Measurements from ENCODE around the gene ANKRD33B.
"Not testable (repeated sequence)": the region's sequence is repeated elsewhere in the genome, so short reads cannot be mapped to it uniquely, and the experiment has no call there.

The ANKRD33B gene

GRCh38 chr5:10536511-10536910 lies 27.4 kb upstream of the ANKRD33B start:
- DNase-seq = peak in 1 of 10 donors; percentile 12
- intact Hi-C loops (cut with DNase I) = no loop called here

DNA sequence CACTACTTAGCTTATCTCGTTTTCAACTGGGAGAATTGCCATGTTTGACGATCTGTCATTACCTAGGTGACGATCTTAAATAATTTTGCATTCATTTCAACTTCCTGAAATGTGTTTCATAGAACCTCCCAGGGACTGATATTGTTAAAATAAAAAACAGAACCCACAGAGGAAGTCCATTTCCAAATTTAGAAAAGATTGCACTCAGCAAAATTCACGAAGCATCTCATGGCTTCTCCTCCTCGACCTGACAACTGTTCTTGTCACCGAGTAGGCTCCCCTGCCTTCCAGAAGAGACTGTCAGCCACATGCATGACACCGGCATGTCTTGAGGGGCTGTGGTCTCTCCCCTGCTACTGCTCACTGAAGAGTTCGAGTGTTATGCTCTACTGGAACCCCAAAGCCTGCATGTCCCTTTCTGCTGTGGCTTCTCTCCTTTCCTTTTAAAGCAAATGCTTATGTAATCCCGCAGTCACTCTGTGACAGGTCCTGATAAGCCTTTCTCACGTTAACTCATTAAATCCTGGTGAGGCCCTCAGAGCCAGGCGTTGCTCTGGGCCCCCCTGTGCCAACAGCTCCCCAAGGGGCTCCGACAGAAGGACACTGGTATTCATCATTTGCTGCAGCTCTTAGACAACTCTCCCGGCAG lies 26.8 kb upstream of the ANKRD33B start:
- DNase-seq = peak in 1 of 10 donors; percentile 77
- intact Hi-C loops (cut with DNase I) = no loop called here

DNA sequence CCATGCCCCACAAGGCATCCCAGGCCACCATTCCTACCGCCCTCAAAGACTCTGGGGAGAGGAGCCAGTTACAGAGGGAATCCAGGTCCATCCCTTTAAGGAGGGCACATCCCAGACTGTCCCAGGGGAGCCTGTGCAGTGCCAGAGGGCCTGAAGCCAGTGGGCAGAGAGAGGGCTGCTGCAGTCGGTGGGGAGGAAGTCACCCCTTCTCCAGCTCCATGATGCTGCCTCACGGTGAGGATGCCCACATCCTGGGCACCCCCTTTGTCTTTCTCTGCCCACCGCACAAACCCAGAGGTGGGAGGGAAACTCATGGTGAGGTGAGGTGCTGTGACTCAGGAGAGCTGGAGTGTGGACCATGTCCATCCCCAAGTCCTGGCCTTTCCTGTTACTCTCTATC lies 26.2 kb upstream of the ANKRD33B start:
- intact Hi-C loops (cut with DNase I) = no loop called here
- DNase-seq = peak in 1 of 10 donors; percentile 75

GRCh38 chr5:10538103-10538788 lies 25.6 kb upstream of the ANKRD33B start:
- intact Hi-C loops (cut with DNase I) = no loop called here
- DNase-seq = peak in 7 of 10 donors; percentile 18 to 90 (median 61)

DNA sequence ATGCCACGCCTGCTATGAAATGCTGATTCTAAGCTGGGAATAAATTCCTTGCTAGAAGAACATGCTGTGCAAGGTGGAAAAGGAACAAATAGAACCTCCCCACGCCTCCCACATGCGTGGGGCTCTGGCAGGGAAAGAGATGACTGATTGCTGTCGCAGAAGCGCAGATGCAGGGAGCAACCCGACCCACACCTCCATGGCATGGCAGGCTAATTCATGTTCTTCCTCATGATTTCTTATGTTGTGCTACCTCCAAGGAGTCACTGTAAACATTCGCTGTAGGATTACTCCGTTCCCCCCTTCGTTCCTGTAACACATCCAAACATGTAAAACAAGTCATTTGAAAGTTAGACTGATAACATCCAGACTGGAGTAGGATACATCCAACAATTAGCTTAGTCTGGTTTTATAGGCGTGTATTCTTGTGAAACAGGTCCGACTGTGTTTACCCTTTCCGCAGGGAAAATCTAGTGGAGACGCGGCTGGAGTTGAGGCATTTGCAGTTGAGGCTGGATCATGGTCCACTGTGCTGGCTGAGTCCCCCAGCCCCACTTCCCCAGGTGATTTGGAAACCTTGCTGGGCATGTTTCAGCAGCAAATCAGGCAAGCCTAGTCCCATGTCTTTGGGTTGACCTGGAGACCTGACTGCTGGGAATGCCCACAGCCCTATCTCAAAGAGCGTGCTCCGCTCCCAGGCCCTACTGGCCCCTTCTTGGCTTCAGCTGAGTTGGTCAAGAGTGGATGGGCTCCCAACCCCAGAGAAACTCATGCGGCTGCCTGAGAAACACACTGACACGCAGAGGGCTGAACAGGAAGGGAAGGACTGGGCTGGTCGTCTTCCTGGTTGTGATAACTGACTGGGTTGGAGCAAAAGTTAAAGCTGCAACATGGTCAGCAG lies 24.8 kb upstream of the ANKRD33B start:
- DNase-seq = peak in 7 of 10 donors; percentile 45 to 94 (median 56)
- intact Hi-C loops (cut with DNase I) = no loop called here

DNA sequence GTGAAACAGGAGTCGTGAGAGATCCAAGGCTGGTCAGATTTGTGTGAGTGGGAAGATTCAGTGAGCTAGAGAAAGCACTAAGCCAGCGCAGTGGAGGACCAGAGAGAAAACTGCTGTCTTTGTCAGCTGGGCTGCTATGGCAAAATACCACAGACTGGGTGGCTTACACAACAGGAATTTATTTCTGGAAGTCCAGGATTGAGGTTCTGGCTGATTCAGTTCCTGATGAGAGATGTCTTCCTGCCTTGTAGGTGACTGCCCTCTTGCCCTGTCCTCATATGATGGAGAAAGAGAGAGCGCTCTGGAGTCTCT lies 24.2 kb upstream of the ANKRD33B start:
- peak in 1 of 10 donors; percentile 57 for DNase-seq
- intact Hi-C loops (cut with DNase I) = no loop called here

- peak in 1 of 10 donors; percentile 24 for DNase-seq
- intact Hi-C loops (cut with DNase I) = no loop called here
Measured at GRCh38 chr5:10540036-10540544, 23.8 kb upstream of the ANKRD33B start.

DNA sequence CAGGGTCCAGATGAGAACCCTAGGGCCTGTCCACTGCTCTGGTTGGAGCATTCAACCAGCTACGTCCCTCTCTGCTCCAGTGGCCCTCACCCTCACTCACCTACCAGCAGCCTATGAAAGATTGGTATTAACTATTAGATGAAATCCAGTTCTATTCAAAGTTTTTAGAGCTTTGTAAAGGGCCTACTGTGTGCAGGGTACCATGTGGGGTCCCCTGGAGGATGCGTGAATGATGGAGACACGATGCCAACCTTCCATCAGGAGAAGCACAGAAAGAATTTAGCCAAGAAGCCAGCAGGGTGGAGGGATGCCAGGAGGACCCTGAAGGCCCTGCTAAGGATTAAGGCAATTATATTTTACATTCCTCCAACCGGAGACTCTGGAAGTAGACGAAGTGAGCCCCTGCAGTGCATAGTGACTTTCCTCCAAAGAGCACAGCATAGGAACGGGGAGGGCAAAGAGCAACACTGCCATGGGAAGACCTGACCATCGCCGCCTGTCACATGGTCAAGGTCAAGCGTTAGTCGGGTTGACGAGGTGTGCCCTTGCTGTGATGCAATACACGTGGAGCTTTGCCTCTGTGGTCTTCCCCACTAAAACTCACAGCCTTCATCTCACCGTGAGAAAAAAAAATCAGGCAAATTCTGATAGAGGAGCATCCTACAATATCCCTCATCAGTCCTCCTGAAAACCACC lies 22.8 kb upstream of the ANKRD33B start:
- intact Hi-C loops (cut with DNase I) = no loop called here
- peak in 2 of 10 donors; percentile 30 to 46 for DNase-seq

DNA sequence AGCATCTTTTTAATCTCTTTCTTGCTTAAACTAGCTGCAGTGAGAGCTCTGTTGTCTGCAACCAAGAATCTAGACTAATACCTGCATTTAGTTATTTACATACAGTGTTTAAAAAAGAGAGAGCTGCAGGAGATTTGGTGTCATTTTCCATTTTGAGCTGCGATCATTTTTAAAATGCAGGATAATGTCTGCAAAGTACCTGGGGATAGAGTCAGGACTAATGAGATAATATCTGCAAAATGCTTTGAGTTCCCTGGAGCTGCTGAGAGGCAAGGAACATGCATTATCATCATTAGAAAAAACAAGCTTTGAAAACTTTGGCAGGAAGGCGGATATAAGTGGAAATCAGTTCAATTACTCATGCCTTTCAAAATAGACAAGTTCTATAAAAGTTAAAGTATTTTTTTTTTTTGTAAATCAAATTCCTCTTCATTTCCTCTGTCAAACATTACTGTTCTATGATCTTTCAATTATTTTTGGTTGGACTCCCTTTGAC lies 21.8 kb upstream of the ANKRD33B start:
- DNase-seq = no peak
- intact Hi-C loops (cut with DNase I) = no loop called here

DNA sequence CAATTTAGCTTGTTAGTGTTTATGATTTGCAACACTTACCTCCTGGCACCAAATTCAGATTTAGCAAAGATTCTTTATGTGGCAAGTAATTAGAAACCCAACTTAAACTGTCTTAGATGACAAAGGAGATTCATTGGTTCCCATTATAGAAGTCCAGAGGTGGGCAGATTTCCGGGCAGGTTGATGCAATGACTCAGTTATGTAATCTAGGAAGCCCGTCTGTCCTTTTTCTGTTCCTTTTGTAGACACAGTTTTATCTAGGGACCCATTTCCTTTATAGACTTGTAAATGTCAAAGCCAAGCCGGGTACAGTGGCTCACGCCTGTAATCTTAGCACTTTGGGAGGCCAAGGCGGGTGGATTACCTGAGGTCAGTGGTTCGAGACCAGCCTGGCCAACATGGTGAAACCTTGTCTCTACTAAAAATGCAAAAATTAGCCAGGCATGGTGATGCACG lies 20.3 kb upstream of the ANKRD33B start:
- intact Hi-C loops (cut with DNase I) = no loop called here
- DNase-seq = peak in 2 of 10 donors; percentile 9 to 37

DNA sequence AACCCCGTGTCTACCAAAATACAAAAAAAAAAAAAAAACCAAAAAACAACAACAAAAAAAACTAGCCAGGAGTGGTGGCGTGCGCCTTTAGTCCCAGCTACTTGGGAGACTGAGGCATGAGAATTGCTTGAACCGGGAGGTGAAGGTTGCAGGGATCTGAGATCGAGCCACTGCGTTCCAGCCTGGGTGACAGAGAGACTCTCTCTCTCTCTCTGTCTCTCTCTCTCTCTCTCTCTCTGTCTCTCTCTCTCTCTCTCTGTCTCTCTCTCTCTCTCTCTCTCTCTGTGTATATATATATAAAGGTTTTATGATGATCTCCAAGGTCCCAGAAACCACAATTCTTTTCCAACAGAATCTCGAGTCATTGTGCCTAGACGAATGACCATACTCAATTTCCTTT lies 18.8 kb upstream of the ANKRD33B start:
- intact Hi-C loops (cut with DNase I) = no loop called here

DNA sequence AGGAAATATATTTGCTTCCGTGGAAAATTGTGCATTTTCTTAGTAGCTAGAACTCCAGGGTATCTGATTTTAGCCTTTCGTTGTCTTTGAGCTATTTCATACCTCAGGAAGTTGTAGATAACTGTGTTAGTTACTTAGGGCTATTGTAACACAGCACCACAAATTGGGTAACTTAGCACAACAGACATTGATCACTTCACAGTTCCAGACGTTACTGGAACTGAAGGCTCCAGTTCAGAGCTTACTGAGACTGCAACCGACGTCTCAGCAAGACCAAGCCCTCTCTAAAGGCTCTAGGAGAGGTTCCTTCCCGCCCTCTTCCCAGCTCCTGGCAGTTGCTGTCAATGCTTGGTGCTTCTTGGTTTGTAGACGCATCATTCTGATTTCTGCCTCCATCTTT lies 17.7 kb upstream of the ANKRD33B start:
- intact Hi-C loops (cut with DNase I) = no loop called here
- peak in 2 of 10 donors; percentile 8 to 16 for DNase-seq

More for the DNA sequence above, 18.8 kb upstream of the ANKRD33B start:
- DNase-seq = peak in 1 of 10 donors; percentile 52

- peak in 1 of 10 donors; percentile 56 for DNase-seq
- intact Hi-C loops (cut with DNase I) = no loop called here
Measured at GRCh38 chr5:10548418-10549122, 15.3 kb upstream of the ANKRD33B start.

DNA sequence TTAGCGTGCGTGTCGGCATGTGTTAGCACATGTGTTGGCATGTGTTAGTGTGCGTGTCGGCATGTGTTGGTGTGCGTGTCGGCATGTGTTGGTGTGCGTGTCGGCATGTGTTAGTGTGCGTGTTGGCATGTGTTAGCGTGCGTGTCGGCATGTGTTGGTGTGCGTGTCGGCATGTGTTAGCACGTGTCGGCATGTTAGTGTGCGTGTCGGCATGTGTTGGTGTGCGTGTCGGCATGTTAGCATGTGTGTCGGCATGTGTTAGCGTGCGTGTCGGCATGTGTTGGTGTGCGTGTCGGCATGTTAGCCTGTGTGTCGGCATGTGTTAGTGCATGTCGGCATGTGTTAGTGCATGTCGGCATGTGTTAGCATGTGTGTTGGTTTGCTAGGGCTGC lies 14.8 kb upstream of the ANKRD33B start:
- peak in 1 of 10 donors; percentile 27 for DNase-seq
- intact Hi-C loops (cut with DNase I) = not testable (repeated sequence)

- intact Hi-C loops (cut with DNase I) = no loop called here
- DNase-seq = peak in 1 of 10 donors; percentile 70
Measured at GRCh38 chr5:10550222-10550995, 13.5 kb upstream of the ANKRD33B start.

GRCh38 chr5:10551782-10552138 lies 12.1 kb upstream of the ANKRD33B start:
- intact Hi-C loops (cut with DNase I) = no loop called here
- no peak for DNase-seq

- intact Hi-C loops (cut with DNase I) = no loop called here
- peak in 1 of 10 donors; percentile 46 for DNase-seq
Measured at GRCh38 chr5:10552183-10553143, 11.4 kb upstream of the ANKRD33B start.

GRCh38 chr5:10553476-10553875 lies 10.4 kb upstream of the ANKRD33B start:
- peak in 1 of 10 donors; percentile 40 for DNase-seq
- intact Hi-C loops (cut with DNase I) = no loop called here
